Mammary epithelial cell (primary cell): Measurements from ENCODE around the gene PCSK7.

Experiments
- CTCF ChIP-seq, 2 donors: IDR thresholded peaks in 1 of 2; conservative IDR thresholded peaks in 1 of 2; 2 replicates each; pipeline ENCODE4 v1.5.1; 2011 to 2012; ENCODE audit warnings: inconsistent platforms in 2 of 2, low read length in 2 of 2, mild to moderate bottlenecking in 2 of 2, control low read depth in 1 of 2, low read depth in 1 of 2; ENCODE audit not compliant: insufficient read depth in 1 of 2; ENCODE audit errors: extremely low read depth in 1 of 2
- EZH2 ChIP-seq: IDR thresholded peaks from 2 replicates; pipeline ENCODE4 v1.6.1; 2012; ENCODE audit warnings: low read length, inconsistent platforms, borderline replicate concordance

GRCh38 chr11:117183724-117184349 is 48.0 kb downstream of the PCSK7 start:
- TF ChIP-seq CTCF (conservative IDR thresholded peaks at IDR 0.05 in 1 of 2, IDR thresholded peaks at IDR 0.05 in 1 of 2; ENCODE audit: extremely low read depth in 1 of 2, insufficient read depth in 1 of 2, low read depth in 1 of 2, low read length in 2 of 2) (no peak), EZH2 (no peak)
